ENCODE results near the gene OR9Q1. TPM values are rescaled to one million over a fixed set of nuclear protein-coding genes. Genes with fewer than 3 reads are reported as not detected.

The OR9Q1 gene
- total RNA-seq, 1 donor from 2014 or later = not detected

- no peaks in the 10 kb centered on the region for H3K36me3 ChIP-seq
- no peaks in the 10 kb centered on the region for H3K27me3 ChIP-seq
- peaks cover 2% of the 10 kb centered on the region for H3K27me3 Mint-ChIP-seq (ENCODE audit: insufficient read depth, low read depth)
- no peaks in the 10 kb centered on the region for H3F3A ChIP-seq (ENCODE audit: low read depth)
- H3K27ac ChIP-seq = no peak overlapping the region
- no peak overlapping the region for H2AFZ ChIP-seq (replicated peaks)
- no peaks in the 10 kb centered on the region for H3K9me3 ChIP-seq (ENCODE audit: low read depth)
- H3K9me3 Mint-ChIP-seq = no peaks in the 10 kb centered on the region
- H3K4me1 Mint-ChIP-seq = no peaks in the 10 kb centered on the region
- H3K4me3 ChIP-seq = no peak overlapping the region
- H3K36me3 Mint-ChIP-seq = no peaks in the 10 kb centered on the region
- H3K4me1 ChIP-seq = no peaks in the 10 kb centered on the region
- H3K27ac Mint-ChIP-seq = no peak overlapping the region
- no peak overlapping the region for H3K4me3 Mint-ChIP-seq
- no peaks in the 10 kb centered on the region for H4K20me1 ChIP-seq (ENCODE audit: low read depth)
- H3K79me2 ChIP-seq (ENCODE audit: low read depth) = no peaks in the 10 kb centered on the region
- no peak overlapping the region for H3K9ac ChIP-seq
- no peak for TF ChIP-seq EZH2phosphoT487 (IDR thresholded peaks at IDR 0.05)
- TF ChIP-seq, protein P1, sequence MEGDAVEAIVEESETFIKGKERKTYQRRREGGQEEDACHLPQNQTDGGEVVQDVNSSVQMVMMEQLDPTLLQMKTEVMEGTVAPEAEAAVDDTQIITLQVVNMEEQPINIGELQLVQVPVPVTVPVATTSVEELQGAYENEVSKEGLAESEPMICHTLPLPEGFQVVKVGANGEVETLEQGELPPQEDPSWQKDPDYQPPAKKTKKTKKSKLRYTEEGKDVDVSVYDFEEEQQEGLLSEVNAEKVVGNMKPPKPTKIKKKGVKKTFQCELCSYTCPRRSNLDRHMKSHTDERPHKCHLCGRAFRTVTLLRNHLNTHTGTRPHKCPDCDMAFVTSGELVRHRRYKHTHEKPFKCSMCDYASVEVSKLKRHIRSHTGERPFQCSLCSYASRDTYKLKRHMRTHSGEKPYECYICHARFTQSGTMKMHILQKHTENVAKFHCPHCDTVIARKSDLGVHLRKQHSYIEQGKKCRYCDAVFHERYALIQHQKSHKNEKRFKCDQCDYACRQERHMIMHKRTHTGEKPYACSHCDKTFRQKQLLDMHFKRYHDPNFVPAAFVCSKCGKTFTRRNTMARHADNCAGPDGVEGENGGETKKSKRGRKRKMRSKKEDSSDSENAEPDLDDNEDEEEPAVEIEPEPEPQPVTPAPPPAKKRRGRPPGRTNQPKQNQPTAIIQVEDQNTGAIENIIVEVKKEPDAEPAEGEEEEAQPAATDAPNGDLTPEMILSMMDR (IDR thresholded peaks at IDR 0.05) = no peak
- TF ChIP-seq EZH2 (IDR thresholded peaks at IDR 0.05) = no peak
- no peak overlapping the region for H3K4me2 ChIP-seq
- DNase-seq (ENCODE audit: low spot score) = no peak
Measured at GRCh38 chr11:58067685-58068084, 44.0 kb downstream of the OR9Q1 start.

DNA sequence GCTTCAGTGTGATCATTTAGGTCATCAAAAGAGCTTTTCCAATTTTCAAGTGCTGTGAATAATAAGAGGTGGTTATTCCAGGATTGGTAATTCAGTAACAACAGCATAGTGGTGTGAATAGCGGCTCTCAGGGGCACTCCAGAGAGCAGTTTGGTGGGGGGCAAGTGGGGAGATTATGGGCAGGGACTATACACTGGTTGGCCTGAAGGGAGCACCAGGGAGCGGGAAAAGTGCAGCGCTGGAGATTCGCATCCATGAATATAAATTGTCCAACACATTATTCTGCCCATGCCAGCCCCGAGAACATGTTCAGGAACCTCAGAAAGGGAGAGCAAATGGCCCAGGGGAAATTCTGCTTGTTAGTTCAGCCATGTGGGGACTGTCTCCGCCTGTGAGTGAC, 45.0 kb downstream of the OR9Q1 start:
- Mint-ChIP-seq H3K27me3 (ENCODE audit: insufficient read depth, low read depth) (peaks cover 2% of the 10 kb centered on the region), H3K9me3 (no peaks in the 10 kb centered on the region), H3K4me1 (no peaks in the 10 kb centered on the region), H3K27ac (no peak overlapping the region), H3K36me3 (no peaks in the 10 kb centered on the region), H3K4me3 (no peak overlapping the region)
- Histone ChIP-seq H3F3A (ENCODE audit: low read depth) (no peaks in the 10 kb centered on the region), H3K27ac (no peak overlapping the region), H3K4me1 (no peaks in the 10 kb centered on the region), H4K20me1 (ENCODE audit: low read depth) (no peaks in the 10 kb centered on the region), H3K36me3 (no peaks in the 10 kb centered on the region), H2AFZ (replicated peaks) (no peak overlapping the region), H3K4me2 (no peak overlapping the region), H3K79me2 (ENCODE audit: low read depth) (no peaks in the 10 kb centered on the region), H3K9me3 (ENCODE audit: low read depth) (no peaks in the 10 kb centered on the region), H3K27me3 (no peaks in the 10 kb centered on the region), H3K9ac (no peak overlapping the region), H3K4me3 (no peak overlapping the region)
- no peak for TF ChIP-seq EZH2 (IDR thresholded peaks at IDR 0.05)
- TF ChIP-seq, protein P1 (IDR thresholded peaks at IDR 0.05) = peak; percentile 21
- no peak for TF ChIP-seq EZH2phosphoT487 (IDR thresholded peaks at IDR 0.05)
- no peak for DNase-seq (ENCODE audit: low spot score)

DNA sequence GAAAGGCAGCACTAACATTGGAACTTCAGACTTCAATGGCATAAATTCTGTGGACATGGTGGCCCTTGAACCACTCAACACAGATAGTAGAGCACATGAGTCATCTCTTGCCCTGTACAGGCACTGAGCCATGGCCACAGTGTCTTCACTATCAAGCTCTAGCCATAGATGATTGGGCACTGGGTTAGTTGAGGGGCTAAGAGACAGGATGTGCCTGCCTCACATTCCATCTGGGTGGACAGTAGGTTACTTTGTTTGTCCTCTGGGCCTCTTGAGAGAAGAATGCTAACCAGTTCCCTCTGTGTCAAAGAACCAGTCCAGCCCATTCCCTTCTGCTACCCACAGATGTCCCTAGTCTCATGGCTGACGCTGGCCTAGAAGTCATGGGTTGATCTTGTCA, 46.9 kb downstream of the OR9Q1 start:
- Histone ChIP-seq H3K4me1 (no peaks in the 10 kb centered on the region), H3K9me3 (ENCODE audit: low read depth) (no peaks in the 10 kb centered on the region), H2AFZ (replicated peaks) (no peak overlapping the region), H3K27ac (no peak overlapping the region), H3K9ac (no peak overlapping the region), H4K20me1 (ENCODE audit: low read depth) (no peaks in the 10 kb centered on the region), H3K36me3 (no peaks in the 10 kb centered on the region), H3K4me2 (no peak overlapping the region), H3K27me3 (no peaks in the 10 kb centered on the region), H3F3A (ENCODE audit: low read depth) (no peaks in the 10 kb centered on the region), H3K4me3 (no peak overlapping the region), H3K79me2 (ENCODE audit: low read depth) (no peaks in the 10 kb centered on the region)
- Mint-ChIP-seq H3K9me3 (peaks cover 1% of the 10 kb centered on the region), H3K4me1 (no peaks in the 10 kb centered on the region), H3K27me3 (ENCODE audit: insufficient read depth, low read depth) (peaks cover 5% of the 10 kb centered on the region), H3K36me3 (no peaks in the 10 kb centered on the region), H3K4me3 (no peak overlapping the region), H3K27ac (no peak overlapping the region)
- no peak for DNase-seq (ENCODE audit: low spot score)
- TF ChIP-seq, protein P1 (IDR thresholded peaks at IDR 0.05) = no peak
- TF ChIP-seq EZH2 (IDR thresholded peaks at IDR 0.05) (no peak), EZH2phosphoT487 (IDR thresholded peaks at IDR 0.05) (no peak)
